ENCODE data around the gene IBA57.

Gene IBA57

DNA sequence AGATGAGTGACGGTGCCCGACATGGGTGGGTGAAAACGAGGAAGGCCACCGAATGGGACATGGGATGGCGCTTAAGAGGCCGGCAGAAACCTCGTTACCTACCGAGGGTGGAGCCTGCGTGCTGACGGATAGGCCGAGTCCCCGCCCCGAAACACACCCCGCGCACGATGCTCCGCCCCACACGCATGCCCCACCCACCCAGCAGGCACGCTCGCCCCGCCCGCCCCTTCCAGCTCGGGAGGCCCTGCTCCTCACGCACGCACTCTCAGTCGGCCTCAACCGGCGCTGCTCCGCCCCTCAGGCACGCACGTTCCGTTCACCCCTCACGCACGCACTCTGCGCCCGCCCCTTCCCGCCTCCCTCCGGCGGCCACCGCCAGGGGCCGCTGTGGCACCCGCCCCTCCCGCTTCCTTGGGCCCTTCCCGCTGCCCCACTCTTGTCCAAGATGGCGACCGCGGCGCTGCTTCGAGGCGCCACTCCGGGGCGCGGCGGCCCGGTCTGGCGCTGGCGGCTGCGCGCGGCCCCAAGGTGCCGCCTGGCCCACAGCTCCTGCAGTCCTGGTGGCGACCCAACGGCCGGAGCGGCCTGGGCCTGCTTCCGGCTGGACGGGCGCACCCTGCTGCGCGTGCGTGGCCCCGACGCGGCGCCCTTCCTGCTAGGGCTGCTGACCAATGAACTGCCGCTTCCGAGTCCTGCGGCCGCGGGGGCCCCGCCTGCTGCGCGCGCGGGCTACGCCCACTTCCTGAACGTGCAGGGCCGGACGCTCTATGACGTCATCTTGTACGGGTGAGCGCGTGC lies at the start of gene IBA57:
IBA57 (plus strand) TSS at position 433 of the 798 bp plus-strand sequence; CDS start at position 446, 13 bp downstream.
- DNase-seq (ENCODE audit: low spot score): peak; percentile 99

DNA sequence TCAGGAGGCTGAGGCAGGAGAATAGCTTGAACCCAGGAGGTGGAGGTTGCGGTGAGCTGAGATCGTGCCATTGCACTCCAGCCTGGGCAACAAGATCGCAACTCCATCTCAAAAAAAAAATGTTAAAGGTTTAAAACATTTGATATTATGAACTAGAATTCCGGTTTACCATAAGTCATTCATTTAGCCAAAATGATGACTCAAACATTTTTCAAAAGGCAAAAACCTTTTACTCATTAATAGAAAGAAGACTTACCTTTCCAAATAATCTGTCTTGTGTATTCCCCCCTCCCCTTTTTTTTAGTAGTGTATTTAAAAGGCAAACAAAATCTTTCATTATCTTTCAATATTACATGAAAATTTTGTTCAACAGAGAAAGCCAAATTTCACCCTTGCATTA lies 48.3 kb upstream of the IBA57 start:
- DNase-seq (ENCODE audit: low spot score): no peak

DNA sequence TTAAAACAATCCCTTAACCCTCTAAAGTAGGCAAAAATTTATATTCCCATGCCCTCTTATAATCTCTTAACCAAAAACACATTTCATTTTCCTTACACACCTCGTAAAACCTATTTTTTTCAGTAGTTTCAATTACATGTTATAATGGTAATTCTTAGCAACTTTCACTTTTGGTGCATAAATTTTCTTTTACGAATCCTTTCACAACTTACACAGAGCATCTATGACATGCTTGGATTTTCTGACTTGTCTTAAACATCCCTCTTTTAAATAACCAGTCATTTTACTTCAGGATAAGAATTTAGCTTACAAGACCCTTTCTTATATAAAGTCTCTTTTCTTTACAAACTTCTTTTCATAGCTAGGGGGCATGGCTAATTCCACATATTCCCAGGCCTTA lies 47.6 kb upstream of the IBA57 start:
- no peak for DNase-seq (ENCODE audit: low spot score)

DNA sequence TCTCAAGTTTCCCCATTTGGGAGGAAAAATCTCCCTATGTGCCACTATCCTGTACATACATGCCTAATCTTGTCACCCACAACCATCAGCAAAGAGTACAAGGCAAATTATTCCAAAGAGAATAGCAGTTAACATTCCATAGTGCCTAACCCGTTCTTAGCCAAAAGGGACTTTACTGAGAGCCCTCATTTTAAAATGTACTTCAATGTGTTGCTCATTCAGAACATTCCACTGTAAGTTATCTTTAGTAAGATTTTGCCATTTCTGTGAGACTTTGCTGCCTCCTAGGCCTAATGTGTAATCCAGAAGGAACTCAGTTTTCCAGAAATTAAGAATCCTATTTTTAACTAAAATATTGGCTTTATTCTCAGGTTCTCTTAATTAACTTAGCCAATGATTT lies 45.3 kb upstream of the IBA57 start:
- DNase-seq (ENCODE audit: low spot score): no peak

DNA sequence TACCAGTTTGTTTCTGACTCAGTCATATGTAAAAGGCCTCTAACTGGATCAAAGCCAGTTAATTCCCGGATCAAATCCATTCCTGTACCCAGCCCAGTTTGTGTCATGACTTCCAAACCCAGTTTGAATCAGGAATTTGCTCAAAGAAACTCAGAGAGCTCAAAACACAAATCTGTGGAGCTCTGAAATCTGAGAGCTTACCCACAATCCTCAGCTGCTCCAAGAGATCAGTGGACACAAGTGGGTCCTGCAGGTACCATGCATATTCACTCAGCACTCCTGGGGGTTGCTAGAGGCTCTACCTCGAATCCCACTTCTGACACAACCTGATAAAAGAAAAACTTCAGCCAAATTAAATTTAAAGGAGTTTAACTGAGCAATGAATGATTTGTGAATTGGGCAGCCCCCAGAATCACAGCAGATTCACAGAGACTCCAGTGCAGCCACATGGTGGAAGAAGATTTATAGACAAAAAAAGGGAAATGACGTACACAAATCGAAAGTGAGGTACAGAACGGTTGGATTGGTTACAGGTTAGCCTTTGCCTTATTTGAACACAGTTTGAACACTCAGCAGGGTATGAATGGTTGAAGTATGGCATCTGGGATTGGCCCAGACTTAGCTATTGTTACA lies 44.6 kb upstream of the IBA57 start:
- DNase-seq (ENCODE audit: low spot score): no peak

DNA sequence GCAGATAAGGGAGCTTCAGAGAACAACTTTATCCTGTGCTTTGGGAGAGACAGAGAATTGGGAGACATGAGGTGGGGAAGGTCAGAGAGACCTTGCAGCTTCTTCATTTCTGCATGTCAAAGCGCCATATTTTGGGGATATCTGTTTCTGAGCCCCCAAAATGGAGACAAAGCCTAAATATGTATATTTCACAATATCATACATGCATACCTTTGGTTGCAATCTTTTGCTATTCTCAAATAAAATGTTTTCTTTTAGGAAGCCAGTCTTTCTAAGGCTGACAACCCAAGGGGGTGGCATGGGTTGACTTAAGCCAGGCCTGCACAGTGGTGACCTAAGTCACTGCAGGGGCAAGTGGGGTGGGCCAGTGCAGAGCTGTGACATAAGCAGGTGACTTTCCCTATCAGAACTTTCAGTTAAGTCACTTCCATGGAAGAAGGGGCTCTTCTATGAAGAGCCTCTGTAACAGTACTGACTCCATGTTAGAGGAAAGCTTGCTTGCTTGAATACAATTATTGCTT lies 42.6 kb upstream of the IBA57 start:
- no peak for DNase-seq (ENCODE audit: low spot score)

DNA sequence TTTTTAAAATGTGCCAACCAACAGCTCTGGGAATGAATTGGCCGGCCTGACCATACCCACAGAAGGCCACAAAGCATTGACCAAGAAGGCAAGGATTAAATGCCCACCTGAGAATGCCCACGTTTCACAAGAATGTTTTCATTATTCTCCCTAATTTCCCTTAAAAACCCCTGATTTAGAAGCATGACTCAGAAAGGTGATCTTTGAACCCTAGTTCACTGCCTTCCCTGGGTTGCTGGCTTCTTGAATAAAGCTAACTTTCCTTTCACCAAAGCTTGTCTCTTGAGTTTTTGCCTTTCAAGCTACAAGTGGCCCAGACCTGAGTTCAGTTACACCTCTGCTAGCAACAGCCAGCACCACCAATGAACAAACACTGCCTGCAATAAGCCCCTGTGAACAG lies 42.1 kb upstream of the IBA57 start:
- no peak for DNase-seq (ENCODE audit: low spot score)

DNA sequence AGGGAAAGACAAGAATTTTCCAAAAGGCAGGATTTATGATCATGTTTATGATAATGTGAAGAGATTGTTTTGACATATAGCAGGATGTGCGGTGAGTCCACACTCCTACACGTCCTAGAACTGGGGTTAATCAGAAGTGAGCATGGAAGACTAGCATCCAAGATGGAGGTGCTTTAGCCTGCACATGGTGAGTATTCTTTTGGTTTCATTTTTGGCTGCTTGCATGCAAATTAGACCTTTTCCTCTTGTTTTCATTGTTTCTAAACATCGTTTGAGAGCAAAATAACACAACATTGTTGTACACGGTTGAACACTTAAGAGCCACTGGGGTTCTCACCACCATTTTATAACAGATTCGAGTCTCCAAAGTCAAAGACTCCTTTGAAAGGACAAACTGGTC lies 40.4 kb upstream of the IBA57 start:
- no peak for DNase-seq (ENCODE audit: low spot score)

DNA sequence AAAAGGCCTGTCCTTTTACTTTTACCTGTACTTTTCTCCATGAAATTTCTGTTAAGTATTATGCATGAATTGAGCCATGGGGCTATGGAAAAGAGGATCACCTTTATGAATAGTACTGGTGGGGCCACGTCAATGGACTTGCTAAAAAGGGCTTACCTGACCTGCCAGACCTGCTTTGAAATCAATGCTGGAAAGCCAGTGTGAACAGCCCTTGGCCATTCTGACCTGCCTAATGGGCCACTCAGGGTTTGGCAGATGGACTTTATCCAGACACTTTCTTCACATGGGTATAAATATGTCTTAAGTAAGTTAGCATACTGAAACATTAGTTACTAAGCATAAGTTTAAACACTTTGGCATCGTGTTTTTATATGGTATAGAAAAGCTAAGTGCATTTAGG lies 33.8 kb upstream of the IBA57 start:
- DNase-seq (ENCODE audit: low spot score): no peak

DNA sequence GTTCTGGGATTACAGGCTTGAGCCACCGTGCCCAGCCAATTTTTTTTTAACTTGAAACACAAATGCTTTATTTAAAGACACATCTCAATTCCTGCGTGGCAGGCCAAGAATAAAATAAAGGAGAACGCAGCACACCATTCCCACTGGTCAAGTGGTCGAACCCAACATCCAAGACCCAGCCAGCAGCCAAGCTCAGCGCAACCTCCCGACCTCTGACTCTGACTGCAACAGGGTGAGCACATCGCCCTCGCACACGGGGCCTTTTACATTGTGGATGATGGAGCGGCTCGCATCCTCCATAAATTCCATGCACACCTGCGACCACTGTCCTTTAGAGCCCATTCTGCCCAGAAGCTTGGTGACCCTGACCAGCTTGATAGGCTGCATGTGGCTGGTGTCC lies 31.0 kb upstream of the IBA57 start:
- DNase-seq (ENCODE audit: low spot score): no peak

DNA sequence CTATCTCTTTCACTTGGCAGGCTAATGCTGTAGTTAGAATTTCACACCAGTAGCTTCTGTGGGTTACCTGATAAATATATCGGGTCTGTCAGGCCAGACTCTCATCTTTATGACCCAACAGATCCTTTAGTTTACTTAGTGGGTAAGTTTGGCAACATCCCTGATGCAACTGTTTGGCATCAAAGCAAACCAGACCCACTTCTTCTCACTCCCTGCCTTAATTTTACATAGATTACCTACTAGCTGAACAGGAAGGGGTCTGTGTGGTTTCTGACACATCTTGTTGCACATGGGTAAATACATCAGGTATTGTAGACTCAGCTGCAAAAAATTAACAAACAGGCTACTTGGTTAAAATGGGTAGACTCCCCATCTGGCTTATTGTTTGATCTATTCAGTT lies 28.7 kb upstream of the IBA57 start:
- DNase-seq (ENCODE audit: low spot score): no peak

DNA sequence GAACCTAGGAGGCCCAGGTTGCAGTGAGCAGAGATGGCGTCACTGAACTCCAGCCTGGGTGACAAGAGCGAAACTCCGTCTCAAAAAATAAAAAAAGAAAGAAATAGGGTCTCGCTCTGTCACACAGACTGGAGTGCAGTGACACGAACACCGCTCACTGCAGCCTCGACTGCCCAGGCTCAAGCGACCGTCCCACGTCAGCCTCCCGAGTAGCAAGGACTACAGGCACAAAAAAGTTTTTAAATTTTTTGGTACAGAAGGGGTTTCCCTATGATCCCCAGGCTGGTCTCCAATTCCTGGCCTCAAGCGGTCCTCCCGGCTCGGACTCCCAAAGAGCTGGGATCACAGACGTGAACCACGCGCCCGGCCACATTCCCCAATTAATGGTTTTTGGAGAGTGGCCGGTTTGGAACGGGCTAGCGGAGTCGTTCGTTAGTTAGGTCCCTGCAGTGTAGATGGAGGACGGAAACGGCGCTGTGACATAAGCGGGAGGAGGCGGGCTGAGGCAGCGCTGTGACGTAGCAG lies 26.1 kb upstream of the IBA57 start:
- DNase-seq (ENCODE audit: low spot score): no peak

DNA sequence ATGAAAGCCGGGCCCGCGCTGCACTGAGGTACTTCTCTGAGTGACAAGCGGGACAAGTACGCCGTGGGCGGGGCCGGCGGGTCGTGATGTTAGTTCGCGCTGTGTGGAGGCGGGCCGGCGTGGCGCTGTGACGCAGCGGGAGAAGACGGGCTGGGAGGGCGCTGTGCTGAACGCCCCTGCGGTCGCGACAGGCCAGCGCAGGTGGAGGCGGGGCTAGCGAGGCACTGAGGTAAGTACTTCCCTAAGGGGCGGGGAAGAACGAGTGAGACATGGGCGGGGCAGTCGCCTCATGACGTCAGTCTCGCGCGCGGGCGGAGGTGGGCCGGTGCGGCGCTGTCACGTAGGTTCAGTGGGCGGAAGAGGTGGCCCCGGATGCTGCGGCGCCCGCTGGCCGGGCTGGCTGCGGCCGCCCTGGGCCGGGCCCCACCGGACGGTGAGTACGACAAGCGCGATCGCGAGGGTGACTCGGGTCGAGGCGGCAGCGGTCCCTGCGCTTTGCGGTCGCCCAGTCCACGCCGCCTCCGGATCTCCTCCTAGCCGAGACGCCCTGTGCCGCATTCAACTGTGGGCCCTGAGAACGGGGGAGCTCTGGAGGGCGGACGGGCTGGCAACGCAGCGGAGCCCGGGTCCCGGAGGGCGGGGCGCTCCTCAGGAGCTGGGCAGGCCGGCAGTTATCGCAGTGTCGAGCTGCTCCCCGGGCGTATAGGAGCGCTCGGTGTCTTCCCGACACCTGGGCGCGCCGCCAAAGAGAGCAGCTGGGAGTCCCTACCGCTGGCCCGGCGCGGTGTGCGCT lies 25.5 kb upstream of the IBA57 start, which contains the start of gene GUK1:
GUK1 (plus strand) TSS at position 349 of the 793 bp plus-strand sequence; CDS start at position 373, 24 bp downstream.
- DNase-seq (ENCODE audit: low spot score): peak; percentile 97

DNA sequence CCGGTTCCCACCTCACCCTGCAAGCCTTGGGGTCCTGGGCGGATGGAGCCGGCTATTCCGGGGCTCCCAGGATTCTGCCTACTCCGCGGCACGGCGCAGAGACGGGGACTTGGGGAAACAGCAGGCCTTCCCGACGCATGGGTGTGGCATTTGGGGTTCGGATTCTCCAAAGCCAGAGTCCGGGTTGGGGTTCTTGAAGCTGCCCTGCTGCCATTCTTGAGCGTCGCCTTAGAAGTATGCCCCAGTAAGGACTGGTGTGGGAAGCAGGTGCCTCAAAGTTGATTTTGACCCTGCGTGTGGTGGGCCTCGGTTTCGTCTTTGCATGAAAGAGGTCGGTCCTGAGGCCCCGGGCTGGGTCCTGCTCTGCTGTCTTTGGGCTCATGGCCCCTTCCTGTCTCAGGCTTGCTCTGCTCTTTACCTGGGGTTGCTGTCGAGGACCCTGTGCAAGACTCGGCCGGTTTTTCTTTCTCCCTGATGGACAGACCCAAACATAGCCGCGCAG lies 24.8 kb upstream of the IBA57 start:
- DNase-seq (ENCODE audit: low spot score): no peak

DNA sequence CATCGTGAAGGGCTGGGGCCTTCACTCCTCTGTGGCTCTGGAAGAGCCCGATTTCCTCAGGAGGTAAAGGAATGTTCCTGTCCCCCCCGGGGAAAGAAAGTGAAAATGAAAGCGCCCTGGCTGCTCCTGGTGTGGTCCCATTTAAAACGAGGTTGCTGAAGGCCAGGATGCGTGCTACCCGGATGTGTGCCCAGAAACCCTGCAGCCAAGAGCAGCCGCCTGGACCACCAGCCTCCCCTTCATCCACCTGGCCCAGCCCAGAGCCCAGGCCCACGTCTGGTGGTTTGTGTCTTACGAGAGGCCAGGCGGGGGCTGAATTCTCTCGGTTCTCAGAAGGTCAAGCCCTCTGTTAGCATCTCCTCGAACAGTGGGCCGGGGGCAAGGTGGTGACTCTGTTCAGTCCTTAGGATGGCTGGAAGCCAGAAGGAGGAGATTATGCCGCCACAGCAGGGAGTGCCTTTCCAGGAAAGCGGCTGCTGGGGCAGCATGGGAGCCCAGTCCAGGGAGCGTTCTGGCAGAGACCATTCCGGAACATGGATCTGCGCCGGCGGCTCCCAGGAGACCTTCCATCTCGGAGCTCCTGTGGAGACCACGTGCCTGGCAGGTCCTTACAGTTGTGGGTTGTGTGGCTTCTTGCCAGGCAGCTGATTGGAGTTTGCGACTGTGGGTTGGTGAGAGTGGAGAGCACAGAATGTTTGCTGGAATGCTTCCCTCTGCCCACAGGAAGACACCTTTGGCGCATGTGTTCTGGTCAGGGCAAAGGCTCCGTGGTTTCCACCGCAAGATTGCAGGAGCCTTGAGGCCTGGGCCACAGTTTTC lies 24.2 kb upstream of the IBA57 start:
- peak; percentile 17 for DNase-seq (ENCODE audit: low spot score)

DNA sequence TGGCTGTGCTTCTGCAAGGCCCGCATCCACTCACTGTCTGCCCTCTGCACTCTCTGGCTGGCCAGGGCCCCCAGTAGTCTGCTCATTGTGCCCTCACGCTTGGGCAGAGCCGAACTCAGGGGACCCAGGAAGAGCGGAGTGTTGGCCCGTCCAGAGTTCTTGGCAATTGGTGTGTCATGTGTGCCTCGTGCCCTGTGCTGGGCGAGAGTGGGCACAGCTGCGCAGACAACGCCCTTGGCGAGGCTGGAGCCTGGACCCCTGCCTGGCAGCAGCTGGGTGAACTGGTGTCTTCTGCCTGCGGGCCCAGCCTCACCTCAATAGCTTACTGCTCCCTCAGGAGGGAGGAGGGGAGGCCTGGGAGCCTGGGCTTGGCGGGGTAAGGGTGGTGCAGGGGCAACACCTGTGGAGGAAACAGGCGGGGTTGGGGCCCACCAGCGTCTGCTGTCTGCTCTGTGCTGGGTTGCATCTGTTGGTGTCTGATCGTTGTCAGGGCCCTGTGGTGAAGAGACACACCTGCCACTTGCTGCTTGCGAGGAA lies 23.4 kb upstream of the IBA57 start:
- no peak for DNase-seq (ENCODE audit: low spot score)

DNA sequence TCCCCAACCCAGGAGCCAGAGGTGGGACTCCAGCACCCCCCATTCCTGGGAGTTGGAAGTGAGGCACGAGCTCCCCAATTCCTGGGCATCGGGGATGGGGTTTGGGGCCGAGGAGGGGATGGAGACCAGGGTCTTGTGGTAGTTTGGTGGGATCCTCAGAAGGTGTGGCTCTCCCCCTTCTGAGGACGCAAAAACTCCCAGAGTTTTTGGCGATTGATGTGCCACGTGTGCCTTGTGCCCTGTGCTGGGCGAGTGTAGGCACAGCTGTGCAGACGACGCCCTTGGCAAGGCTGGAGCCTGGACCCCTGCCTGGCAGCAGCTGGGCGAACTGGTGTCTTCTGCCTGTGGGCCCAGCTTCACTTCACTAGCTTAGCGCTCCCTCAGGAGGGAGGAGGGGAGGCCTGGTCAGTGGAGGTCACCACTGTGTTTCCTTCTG lies 22.9 kb upstream of the IBA57 start:
- no peak for DNase-seq (ENCODE audit: low spot score)

DNA sequence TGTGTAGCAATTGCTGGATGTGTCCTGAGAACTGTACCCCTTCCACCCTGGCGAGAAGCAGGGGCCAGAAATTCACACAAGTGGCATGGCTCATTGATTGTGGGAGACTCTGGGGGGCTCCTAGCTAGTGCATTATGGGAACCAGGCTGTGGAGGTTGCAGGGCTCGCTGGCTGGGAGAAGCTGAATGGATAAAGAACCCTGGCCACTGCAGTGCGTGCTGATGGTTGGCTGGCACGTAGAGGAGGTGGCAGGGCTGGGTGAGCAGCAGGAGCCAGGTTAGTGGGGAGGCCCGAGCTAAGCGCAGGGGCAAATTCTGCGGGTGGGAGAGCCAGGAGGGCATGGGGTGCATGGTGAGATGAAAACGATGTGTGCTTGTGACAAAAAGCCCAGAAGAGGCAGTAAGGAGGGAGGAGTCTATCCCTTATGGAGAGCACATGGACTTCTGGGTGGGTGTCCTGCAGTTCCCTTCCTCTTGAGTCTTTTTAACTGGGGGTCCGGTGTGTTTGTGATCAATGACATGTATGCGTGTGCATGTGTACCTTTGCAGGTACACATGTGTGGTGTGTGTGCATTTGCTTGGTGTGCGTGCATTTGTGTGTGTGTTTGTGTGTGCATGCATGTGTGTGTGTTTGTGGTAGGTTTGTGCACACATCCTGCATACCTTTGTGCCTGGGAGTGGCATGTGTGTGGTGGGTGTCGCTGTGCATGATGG lies 22.0 kb upstream of the IBA57 start:
- peak; percentile 9 for DNase-seq (ENCODE audit: low spot score)

DNA sequence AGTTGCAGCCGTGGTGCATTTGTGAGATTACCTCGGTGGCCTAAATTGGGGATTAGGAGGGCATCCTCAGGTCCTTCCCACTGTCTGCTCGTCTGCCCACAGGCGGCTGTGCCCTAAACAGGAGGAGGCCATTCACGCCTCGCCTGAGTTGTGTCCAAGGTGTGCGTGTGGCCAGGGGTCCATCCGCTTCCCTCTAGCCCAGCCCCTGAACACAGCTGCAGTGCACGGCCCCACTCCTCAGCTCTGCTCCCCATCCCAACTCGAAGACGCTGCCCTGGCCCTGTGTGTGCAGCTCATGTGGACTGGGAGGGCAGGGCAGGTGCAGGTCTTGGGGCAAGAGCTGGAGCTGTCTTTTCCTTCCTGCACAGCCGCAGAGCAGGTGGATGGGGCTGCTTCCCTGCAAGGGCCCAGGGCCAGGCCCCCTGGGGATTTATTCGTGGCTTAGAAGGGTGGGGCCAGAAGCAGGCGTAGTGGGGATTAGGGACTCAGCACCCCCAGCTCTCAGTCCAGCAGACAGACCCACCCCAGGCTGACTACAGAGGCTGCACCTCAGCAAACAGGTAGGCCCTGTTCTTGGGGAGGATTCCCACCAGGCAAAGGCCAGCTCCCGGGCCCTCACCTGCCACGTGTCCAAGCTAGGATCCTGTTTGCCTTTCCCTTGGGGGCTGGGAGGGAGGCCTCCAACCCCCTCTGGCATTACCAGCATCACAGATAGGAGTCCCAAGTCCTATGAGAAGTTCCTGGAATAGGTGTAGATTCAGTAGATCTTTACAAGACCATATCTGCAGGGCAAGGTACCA lies 21.2 kb upstream of the IBA57 start:
- DNase-seq (ENCODE audit: low spot score): peak; percentile 10

DNA sequence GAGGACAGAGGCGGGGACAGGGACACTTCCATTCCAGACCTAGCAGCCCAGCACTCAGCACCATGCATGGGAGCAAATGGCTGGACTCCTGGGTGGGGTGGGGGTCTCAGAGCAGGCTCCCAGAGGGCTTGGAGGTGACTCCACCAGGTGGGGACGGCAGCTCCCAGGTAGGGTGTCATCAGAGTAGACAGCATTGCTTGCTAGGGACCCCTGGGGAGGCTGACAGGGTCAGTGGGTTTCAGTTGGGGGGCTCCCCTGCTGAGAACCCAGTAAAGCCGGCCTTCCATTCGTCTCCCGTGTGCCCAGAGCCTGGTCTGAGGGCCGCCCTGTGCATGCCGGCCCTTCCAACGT lies 20.6 kb upstream of the IBA57 start:
- DNase-seq (ENCODE audit: low spot score): peak; percentile 7
